ENCODE data around the gene MAGOHB.
"Not testable (repeated sequence)": the region's sequence is repeated elsewhere in the genome, so short reads cannot be mapped to it uniquely, and the experiment has no call there.

MAGOHB gene
- 5.9 to 18.4 (median 9.4) reads per million in 17 experiments for total RNA-seq

DNA sequence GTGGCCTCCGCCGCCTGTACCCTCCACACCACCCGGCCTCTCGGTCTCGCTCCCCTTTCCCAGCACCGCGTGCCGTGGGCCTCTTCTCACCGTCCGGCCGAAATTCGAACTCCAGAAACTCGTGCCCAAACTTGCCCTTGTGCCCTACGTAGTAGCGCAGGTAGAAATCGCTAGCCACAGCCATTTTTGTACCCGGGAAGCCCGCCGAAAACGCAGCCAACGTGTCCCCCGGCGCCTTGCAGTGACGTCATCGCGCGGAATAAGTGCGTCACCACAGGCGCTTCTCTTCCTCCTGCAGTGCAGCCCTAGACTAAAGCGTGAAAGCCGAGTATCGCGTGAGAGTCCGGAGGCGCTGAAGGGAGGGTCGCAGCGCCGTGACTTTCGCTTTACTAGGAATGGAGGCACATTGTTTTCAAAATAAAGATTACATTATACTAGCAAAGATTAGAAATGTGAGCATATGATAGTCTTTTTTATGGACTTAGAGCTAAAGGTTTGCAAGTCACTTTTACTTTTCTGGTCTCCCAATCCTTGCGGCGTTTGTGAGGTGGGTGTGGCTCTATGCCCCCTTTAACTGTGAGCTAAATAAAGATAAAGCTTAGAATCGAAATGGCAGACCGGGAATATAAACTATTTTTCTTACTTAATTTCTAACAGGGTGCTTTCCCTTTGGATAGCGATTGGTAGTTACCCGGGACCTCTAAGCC lies at the start of gene MAGOHB:
MAGOHB (minus strand) TSS at position 261 of the 707 bp plus-strand sequence; CDS start at position 184, 77 bp downstream.
- peak; percentile 98 to 99 (median 98) for DNase-seq

DNA sequence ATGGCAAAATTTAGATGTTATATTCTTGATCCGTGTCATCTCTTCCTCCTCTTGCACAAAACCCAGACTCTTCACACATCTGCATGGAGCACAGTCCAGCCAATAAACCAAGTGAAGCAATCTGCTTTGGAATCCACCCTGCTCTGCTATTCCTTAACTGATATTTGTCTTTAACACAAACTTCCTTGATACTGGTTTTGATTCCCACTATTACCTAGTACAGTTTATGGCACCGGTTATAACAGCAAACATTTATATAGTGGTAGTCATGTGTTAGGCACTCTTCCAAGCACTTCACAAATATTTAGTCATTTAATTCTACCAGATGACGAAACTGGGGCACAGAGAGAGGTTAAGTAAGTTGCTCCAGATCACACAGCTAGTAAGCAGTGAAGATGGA lies 47.9 kb upstream of the MAGOHB start:
- no peak for DNase-seq

DNA sequence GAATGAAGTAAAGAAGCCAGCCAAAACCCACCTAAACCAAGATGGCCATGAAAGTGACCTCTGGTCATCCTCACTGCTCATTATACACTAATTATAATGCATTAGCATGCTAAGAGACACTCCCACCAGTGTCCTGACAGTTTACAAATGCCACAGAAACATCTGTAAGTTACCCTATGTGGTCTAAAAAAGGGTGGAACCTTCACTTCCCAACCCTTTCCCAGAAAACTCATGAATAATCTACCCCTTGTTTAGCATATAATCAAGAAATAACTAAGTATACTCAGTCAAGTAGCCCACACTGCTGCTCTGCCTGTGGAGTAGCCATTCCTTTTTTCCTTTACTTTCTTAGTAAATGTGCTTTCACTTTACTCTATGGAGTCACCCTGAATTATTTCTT lies 40.6 kb upstream of the MAGOHB start:
- no peak for DNase-seq

DNA sequence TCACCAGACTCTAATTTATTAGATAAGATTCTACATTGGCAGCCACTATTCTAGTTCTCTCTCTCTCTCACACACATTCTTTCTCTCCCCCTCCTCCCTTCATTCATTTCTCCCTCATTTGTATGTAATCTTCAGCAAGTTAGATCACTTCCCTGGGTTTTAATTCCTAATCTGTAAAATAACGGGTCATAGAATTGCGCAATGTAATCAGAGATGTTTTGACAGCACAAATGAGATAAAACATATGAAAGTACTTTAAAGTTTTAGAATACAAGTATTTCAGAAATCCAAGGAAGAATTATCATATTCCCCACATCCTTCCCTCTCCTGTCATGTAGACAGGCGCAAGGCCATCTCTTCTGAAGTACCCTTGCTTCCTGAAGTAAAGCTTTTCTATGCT lies 38.8 kb upstream of the MAGOHB start:
- DNase-seq, result no peak

DNA sequence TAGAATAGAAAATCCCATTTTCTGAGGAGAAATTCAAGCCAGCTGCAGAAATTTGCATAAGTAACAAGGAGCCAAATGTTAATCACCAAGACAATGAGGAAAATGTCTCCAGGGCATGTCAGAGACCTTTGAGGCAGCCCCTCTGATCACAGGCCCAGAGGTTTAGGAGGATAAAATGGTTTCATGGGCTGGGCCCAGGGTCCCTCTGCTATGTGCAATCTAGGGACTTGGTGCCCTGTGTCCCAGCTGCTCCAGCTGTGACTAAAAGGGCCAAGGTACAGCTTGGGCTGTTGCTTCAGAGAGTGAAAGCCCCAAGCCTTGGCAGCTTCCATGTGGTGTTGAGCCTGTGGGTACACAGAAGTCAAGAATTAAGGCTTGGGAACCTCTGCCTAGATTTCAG lies 33.2 kb upstream of the MAGOHB start:
- DNase-seq, result not testable (repeated sequence)

DNA sequence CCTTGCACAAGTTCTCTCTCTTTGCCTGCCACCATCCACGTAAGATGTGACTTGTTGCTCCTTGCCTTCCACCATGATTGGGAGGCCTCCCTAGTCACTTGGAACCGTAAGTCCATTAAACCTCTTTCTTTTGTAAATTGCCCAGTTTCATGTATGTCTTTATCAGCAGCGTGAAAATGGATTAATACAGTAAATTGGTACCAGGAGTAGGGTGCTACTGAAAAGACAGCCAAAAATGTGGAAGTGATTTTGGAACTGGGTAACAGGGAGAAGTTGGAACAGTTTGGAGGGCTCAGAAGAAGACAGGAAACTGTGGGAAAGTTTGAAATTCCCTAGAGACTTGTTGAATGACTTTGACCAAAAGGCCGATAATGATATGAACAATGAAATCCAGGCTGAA lies 32.5 kb upstream of the MAGOHB start:
- no peak for DNase-seq

DNA sequence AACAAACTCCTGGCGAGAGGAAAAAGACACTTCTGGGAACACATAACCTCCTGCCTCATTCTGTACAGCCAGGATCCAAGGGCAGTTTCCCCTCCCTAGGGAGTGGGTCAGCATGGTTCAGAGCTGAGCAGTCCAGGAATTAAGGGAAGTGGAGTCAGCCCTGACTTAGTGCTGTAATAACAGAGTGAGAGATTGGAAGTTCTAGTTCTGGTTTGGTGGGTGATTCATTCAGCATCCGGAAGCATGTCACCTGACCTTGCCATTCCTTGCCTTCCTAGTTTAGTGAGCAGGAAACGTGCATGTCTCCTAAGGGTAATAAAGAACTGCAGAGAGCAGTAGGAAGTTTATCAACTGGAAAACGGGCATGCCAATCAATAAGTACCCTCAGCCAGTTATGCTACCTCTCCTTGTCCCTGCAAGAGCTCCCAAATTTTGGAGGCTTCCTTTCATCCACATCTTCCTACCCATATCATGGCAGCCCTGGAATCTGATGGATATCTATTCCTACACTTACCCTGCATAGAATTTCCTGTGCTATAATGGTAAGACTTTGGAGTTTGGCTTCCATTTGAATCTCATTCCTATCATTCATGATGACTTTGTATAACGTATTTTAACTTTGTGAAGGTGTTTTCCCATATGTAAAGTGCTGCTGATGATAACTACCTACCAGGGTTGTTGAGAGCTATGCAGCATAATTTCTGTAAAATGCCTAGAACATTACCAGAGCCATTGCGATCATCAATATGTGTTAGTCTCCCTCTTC lies 28.5 kb upstream of the MAGOHB start:
- DNase-seq, result peak in 1 of 4 experiments; percentile 5

DNA sequence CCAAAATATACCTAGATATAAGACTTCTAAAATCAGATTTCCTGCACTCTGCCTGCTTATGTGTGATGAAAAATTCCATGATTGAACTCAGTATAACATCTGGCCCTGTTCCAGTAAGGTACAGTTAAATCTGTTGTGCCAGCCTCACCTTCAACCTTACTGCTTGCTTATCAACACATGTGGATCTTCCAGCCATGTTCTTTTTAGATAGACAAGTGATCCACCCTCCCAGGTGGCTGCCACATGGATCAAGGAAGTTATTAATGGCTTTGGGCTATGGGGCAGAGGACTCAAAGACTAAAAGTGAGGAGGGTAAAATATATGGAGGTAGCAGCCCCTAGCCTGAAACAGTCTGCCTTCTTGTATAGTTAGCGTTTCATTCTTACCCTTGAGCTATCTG lies 25.3 kb upstream of the MAGOHB start:
- DNase-seq, result no peak

DNA sequence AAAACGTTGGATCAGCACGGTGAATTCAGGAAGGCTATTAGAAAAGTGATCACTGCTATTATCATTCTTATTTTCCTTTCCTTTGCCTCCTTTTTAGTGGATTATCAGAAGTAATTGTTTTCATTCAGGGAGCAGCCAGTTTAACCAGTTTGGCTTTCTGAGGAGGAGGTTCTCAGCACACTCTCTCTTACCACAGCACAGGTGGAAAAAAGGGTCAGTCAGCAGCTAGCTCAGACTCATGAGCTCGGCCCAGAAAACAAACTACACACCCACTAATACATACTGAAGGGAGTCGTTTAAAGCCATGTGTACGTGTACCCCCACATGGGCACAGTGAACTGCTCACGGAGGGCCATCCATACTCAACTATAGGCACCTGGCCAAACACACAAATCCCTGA lies 23.2 kb upstream of the MAGOHB start:
- no peak for DNase-seq

DNA sequence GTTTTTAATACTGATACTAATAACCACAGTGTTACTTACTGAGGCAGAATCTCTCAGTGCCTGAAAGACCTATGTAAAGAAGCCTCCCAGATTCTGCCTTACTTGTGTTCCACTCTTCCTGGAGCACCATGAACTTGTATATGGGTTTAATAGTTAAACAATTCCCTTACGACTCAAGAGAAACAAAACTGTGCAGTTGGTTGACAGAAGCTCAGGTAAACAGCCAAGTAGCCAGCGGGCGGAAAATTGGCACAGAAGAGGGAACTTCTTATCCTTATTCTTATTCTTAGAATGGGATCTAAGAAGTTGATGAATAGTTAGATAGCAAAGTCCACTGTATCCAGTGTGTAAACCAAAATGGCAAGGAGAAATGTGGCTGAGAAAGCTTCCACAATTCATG lies 22.7 kb upstream of the MAGOHB start:
- no peak for DNase-seq

DNA sequence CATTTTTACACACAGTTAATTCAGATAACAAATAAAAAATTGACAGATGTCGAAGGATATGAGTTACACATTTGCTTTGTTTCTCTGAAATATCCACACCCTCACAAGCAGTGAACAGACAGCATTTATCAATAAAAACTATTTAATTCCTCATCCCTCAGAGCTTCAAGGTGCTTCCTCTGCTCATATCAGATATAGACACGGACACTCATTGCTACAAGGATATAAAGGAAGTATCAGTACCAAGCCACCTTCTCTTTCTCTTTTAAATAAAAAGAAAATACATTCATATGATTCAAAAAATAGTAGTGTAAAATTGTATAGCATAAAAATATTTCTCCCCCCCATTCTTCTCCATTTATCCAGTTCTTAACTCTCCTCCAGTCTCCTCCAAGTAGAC lies 21.9 kb upstream of the MAGOHB start:
- no peak for DNase-seq

DNA sequence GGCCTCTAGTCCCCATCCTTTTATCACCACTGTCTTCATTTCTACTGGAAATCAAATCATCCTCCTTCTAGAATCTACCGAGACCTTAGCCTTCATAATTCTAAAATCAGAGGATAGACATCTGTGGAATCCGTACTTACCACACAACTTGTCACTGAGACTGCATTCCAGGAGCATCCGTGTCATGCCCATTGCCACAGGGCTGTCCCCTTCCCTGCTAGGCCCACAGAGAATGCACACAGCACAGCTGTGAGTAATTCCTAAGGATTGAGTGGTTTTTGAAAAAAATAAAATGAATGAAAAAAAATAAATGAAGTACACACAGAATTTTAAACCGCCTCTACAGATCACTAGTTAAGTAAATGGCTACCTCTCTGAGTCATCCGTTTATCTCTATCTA lies 21.0 kb upstream of the MAGOHB start:
- no peak for DNase-seq

DNA sequence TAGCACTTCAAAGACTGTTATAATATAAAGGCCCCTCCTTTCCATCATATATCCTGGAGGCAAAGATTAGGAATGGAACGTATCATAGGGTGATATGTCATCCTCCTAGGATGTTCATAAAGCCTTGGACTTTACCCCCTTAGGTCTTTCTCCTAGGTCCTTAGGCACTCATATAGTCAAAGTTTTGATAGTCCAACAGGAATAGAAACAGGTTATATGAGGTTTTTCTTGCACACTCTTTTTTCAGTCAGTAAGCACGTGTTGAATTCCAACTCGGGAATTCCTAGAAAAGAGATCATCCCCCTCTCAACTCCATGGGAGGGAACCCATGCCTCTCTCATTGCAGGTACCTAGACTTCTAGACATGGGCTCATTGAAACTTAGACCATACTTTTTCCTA lies 20.1 kb upstream of the MAGOHB start:
- no peak for DNase-seq

DNA sequence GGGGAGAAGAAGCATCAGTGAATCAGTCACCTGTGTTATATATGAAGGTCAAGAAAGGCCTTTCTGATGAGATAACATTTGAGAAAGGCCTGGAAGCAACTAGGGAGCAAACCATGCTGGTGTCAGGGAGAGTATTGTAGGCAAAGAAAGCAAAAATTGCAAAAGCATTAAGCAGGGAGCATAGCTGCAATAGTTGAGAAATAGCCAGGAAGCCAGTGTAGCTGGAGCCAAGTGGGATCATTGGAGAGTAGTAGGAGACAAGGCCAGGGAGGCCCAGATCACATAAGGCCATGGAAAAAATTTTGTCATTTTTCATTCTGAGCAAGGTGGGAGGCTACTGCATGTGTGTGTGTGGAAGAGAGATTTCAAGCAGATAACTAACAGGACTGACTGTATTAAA lies 18.8 kb upstream of the MAGOHB start:
- DNase-seq, result no peak

DNA sequence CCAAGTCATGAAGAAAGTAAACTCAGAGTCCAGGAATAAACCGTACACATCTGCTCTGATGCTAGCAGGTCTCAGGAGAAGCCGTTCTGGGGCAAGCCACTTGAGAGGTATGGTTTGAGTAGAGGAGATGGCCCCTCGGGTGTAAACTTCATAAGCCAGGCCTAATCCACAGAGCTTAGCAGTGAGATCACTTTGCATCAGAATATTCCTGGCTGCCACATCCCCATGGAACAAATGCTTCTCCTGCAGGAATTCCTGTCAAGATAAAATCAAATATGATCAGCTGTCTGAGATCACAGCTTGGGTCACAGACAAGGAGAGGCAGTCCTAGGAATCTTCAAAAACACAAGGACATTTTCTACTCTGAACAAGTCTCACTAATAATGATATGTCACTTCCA lies 11.2 kb upstream of the MAGOHB start:
- no peak for DNase-seq

DNA sequence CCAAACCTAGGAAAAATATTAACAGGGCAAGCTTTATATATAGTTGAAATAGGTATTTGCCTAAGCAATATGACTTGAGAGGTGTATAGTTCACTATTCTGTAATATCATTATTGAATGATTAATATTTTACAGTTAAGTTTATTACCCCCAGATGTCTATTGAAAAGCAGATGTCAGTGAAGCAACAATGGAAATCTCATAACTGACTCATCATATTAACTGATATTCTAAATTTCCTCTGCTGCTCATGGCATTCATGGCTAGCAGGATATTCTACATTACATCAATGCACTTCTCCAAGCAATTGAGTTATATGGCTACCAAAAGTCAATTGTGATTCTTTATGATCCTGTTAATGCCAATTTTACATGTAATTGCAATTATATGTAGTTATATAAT lies 9.7 kb upstream of the MAGOHB start:
- DNase-seq, result no peak

DNA sequence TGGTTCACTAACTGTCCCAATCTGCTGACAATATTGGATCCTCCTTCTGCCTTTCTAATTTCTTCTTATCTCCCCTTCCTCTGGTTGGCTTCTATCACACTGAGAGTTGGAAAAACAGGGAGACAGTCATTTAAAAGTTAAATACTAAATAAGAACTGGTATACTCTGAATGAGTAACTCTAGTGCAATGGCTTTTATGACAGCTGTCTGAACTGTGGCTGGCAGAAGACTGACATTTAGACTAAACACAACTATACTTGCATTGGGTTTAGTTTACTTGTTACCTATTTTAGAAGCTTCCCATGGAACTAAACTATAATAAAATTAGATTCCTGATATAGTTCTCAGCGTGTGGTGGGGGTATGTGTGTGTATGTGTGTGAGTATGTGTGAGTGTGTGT lies 7.9 kb upstream of the MAGOHB start:
- no peak for DNase-seq

DNA sequence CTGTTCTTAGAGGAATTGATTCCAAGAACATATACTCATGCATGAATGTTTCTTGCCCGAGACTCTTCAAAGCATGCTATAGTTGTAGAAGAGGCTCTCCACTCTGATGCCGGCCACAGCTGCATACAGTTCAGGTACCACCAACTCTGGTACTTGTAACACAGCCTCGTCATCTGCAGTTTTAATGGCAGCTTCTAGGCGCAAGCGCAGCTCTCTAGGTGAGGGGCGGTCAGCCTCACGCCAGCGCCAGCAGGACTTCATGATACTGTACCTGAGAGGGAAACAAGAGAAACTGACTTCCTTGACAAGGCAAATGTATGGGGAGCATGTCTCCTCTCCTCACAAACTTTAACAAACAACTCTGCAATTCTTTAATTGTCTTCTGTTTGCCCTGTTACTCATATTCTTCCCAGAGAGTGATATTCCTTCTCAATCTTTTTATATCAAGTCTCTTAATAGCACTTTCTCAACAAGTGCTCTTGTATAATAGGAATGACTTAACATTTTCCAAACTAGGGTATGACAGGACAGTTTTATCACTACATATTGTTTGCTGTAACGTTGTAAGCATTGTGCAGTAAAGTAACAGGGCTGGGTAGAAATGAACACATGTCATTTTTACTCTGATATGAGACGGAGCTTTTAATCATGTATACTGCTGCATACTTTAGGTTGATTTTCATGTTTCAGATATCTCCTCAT lies 6.8 kb upstream of the MAGOHB start:
- DNase-seq, result no peak

DNA sequence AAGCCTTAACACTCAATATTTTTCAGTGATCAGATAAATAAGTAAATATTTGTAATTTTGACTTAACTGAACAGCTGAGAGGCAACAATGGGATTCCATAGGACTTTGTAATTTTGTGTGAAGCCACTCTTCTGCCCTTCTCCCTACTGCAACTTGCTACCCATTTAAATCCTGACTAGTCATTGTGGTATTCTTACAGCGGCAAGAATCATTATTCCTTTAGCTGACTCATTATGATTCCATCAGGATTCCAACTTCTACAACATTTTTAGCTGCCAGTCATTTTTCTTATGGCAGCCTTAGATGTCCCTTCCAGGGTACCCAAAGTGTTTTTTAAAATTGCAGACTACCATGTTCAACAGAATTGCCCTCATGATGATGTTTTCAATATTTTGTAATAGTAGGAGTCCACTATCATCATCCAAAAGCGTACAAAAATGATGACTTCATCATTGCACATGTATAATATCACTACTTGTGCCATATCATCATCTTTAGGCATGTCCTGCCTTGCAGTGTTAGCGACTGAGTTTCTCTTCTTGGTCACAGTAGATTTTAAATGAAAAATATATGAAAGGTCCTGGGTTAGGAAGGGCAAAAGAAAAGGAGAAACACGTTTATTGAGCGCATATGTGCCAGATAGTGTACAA lies 5.1 kb upstream of the MAGOHB start:
- DNase-seq, result no peak

DNA sequence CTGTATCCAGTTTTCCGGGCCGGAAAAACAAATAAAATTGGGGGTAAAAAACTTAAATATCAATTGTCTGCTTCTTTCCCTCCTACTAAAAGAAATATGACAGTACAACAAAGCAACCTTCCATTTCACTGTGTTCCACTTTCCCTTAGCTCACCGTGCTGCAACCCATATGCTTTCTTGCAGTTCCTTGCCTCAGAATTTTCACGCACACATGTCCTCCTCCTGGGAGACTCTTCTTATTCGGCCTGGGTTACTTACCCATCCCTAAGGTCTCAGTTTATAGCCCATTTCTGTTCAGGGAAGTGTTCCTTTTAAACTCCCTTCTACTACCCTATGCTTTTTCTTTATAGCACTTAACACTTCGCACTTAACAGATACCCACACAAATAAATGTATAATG lies 4.5 kb upstream of the MAGOHB start:
- no peak for DNase-seq

DNA sequence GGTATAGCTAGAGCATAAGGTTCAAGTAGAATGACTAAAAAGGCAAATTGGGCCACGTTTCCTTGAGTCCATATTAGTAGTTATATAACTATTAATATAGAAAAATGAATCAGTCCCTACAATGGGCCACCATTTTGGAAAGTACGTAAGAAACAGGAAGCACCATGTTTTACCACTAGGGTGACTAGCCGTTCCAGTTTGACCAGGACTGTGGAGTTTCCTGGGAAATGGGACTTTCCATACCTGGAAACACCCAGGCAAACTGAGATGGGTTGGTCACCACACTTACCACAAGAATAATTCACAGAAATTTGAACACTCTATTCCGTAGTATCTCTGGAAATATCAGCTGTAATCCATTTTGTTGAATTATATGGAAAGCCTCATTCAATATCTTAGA lies 2.1 kb upstream of the MAGOHB start:
- peak in 2 of 4 experiments; percentile 7 to 10 for DNase-seq

DNA sequence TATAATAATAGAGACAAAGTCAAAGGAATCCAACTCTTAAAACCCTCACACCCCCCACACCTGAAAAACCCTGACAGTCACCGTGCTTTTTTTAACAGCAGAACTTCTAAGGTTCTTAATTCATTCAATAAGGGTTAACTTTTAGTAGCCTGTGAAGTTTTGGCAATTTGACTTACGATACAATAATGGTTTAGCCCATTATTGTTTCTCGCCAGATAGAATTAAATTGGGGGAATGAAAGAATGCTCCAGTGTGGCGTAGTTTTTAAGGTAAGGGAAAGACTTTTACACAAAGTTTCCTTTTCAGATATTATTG lies 604 bp upstream of the MAGOHB start:
- no peak for DNase-seq

DNA sequence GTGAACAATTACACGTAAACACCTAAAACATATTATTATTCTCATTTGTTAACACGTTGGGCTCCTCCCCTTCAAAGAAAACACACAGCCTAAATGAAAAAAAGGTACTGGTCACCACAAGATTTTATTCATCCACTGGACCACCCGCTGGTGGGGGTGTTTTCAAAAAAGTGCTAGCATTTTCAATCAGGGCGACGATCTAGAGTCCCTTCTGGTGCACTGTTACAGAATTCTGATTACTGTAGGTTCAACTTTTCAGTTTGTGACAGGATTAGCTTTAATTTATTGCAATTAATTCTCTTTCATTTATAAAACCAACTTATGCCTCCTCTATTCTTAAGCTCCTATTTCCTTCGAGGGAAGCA lies 443 bp downstream of the MAGOHB start:
- DNase-seq, result peak in 2 of 4 experiments; percentile 2
